Measurements from ENCODE around the gene EHD4. TPM values are rescaled to one million over a fixed set of nuclear protein-coding genes. Genes with fewer than 3 reads are reported as not detected.

Gene EHD4
- total and polyA plus RNA-seq, 2 donors (not counting 3 experiments of a cell fraction or from before 2014, with no cell fraction given) = 96.7 to 128 TPM

DNA sequence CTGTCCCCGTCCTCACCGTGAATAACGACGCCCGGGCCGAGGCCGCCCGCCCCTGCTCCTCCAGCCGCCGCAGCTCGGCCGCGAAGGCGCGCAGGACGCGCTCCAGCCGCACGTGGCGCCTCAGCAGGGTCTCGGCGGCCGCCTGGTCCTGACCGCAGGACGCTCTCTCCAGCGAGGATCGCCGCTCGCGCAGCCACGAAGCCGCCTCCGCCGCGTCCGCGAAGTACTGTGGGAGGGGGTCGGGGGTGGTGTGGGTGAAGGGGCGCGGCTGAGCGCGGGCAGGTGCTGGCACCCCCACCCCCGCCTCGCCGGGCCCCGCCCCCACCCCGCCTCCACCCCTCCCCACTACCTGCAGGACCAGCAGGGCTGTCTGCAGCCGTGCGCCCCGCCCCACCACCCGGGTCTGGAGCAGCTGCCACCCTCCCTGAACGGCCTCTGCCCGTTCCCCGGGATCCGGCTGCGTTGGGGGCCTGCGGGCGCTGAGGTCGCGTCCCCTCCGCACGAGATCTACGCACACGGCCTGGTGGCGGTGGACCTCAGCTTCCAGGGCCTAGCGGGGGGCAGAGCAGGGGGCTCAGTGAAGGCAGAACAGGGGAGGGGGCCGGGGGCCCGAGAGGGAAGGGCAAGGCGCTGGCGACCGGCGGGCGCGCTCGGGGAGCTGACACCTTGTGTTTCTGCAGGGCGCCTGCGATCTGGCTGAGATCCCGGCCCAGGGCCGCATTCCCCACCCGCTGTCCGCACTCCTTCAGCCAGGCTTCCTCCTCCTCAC is 90.3 kb downstream of the EHD4 start:
- Histone ChIP-seq H3K4me2 (ENCODE audit: insufficient read depth, low read length) (no peak overlapping the region), H3K4me3 (replicated peaks in 1 of 3; ENCODE audit: insufficient read depth in 1 of 3, low read depth in 1 of 3, low read length in 3 of 3) (no peak overlapping the region), H2AFZ (ENCODE audit: low read depth, low read length) (no peak overlapping the region), H3K27ac (ENCODE audit: insufficient read depth, low read depth, low read length) (no peak overlapping the region), H3K27me3 (ENCODE audit: control insufficient read depth in 2 of 2, insufficient read depth in 2 of 2, low read length in 2 of 2) (no peaks in the 10 kb centered on the region), H3K79me2 (ENCODE audit: control insufficient read depth, insufficient read depth, low read length) (no peaks in the 10 kb centered on the region), H3K9me3 (replicated peaks; ENCODE audit: control insufficient read depth, insufficient read depth, low read length) (no peaks in the 10 kb centered on the region), H3K4me1 (ENCODE audit: control insufficient read depth, extremely low read depth, insufficient read depth, low read length) (no peaks in the 10 kb centered on the region), H3K9ac (replicated peaks; ENCODE audit: extremely low read depth, insufficient read depth, low read length) (no peak overlapping the region), H3K9me1 (replicated peaks; ENCODE audit: control insufficient read depth, extremely low read depth, insufficient read depth, low read length) (no peaks in the 10 kb centered on the region), H3K36me3 (ENCODE audit: control insufficient read depth in 2 of 2, extremely low read depth in 1 of 2, insufficient read depth in 2 of 2, low read length in 2 of 2) (peaks cover 5 to 36% of the 10 kb centered on the region in 2 experiments), H4K20me1 (replicated peaks; ENCODE audit: control insufficient read depth, extremely low read depth, insufficient read depth, low read length) (no peaks in the 10 kb centered on the region)
- intact Hi-C loops (cut with micrococcal nuclease) (no loop called here), dilution Hi-C loops (cut with MboI; ENCODE audit: extremely low pct_ligation_motif_present, low sequenced_read_pairs) (no loop called here)
- POLR2A ChIA-PET = no interaction called here
- TF ChIP-seq EZH2 (IDR thresholded peaks at IDR 0.05; ENCODE audit: borderline replicate concordance, low read depth, low read length, severe bottlenecking) (no peak), FOS (IDR thresholded peaks at IDR 0.05; ENCODE audit: borderline replicate concordance, insufficient read depth, low read length) (no peak), MYC (IDR thresholded peaks at IDR 0.05; ENCODE audit: low read depth, low read length) (no peak)
- FAIRE-seq (no peak), DNase-seq (ENCODE audit: low read depth, low spot score) (no peak)
- no TSS peak for BruUV-seq (replicated peaks)
- CTCF ChIA-PET = interaction anchor here (1.3 kb wide), 1 partner anchor 19 kb away, joined by 3 read pairs; no protein-coding TSS in a partner anchor

DNA sequence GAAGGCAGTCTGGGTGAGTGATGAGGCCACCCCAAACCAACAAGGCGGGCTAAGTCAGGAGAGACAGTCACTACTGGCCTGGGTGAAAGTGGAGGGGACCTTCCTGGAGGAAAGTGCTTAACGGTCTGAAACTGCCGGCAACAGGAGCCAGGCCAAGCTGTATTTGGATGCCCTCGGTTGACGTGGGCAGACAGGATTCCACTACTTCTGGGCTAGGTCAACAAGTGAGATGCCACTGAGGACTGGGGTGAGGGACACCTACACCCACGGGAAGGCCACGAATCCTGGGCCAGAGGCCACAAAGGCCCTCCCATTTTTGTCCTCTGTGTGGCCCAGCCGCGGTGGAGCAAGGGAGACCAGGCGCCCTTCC is 90.8 kb downstream of the EHD4 start:
- POLR2A ChIA-PET = no interaction called here
- no peak for DNase-seq (ENCODE audit: low read depth, low spot score)
- H3K4me1 ChIP-seq (ENCODE audit: control insufficient read depth, extremely low read depth, insufficient read depth, low read length) = no peaks in the 10 kb centered on the region
- intact Hi-C loops (cut with micrococcal nuclease) = no loop called here
- H3K4me2 ChIP-seq (ENCODE audit: insufficient read depth, low read length) = no peak overlapping the region
- dilution Hi-C loops (cut with MboI; ENCODE audit: extremely low pct_ligation_motif_present, low sequenced_read_pairs) = no loop called here
- no peak for TF ChIP-seq JUN (IDR thresholded peaks at IDR 0.05; ENCODE audit: borderline replicate concordance, insufficient read depth, insufficient read length, low read depth)
- TF ChIP-seq MYC (IDR thresholded peaks at IDR 0.05; ENCODE audit: low read depth, low read length) = no peak
- no peak for TF ChIP-seq FOS (IDR thresholded peaks at IDR 0.05; ENCODE audit: borderline replicate concordance, insufficient read depth, low read length)
- no peak for TF ChIP-seq EZH2 (IDR thresholded peaks at IDR 0.05; ENCODE audit: borderline replicate concordance, low read depth, low read length, severe bottlenecking)
- TF ChIP-seq POLR2A (IDR thresholded peaks at IDR 0.05; ENCODE audit: low read depth, low read length) = no peak
- no peaks in the 10 kb centered on the region for H3K79me2 ChIP-seq (ENCODE audit: control insufficient read depth, insufficient read depth, low read length)
- H3K27ac ChIP-seq (ENCODE audit: insufficient read depth, low read depth, low read length) = no peak overlapping the region
- no peaks in the 10 kb centered on the region for H3K27me3 ChIP-seq (ENCODE audit: control insufficient read depth in 2 of 2, insufficient read depth in 2 of 2, low read length in 2 of 2)
- no peaks in the 10 kb centered on the region for H4K20me1 ChIP-seq (replicated peaks; ENCODE audit: control insufficient read depth, extremely low read depth, insufficient read depth, low read length)
- no peaks in the 10 kb centered on the region for H3K9me3 ChIP-seq (replicated peaks; ENCODE audit: control insufficient read depth, insufficient read depth, low read length)
- no peak for FAIRE-seq
- no TSS peak for BruUV-seq (replicated peaks)
- no peak overlapping the region for H3K9ac ChIP-seq (replicated peaks; ENCODE audit: extremely low read depth, insufficient read depth, low read length)
- H2AFZ ChIP-seq (ENCODE audit: low read depth, low read length) = no peak overlapping the region
- H3K9me1 ChIP-seq (replicated peaks; ENCODE audit: control insufficient read depth, extremely low read depth, insufficient read depth, low read length) = no peaks in the 10 kb centered on the region
- H3K36me3 ChIP-seq (ENCODE audit: control insufficient read depth in 2 of 2, extremely low read depth in 1 of 2, insufficient read depth in 2 of 2, low read length in 2 of 2) = peaks cover 5 to 37% of the 10 kb centered on the region in 2 experiments
- no peak overlapping the region for H3K4me3 ChIP-seq (replicated peaks in 1 of 3; ENCODE audit: insufficient read depth in 1 of 3, low read depth in 1 of 3, low read length in 3 of 3)
- CTCF ChIA-PET = interaction anchor here (1.3 kb wide), 1 partner anchor 18 kb away, joined by 3 read pairs; no protein-coding TSS in a partner anchor
